Neural cell (in vitro differentiated cells): ENCODE data around the gene ZNF701. TPM values are rescaled to one million over a fixed set of nuclear protein-coding genes. Genes with fewer than 3 reads are reported as not detected.

ENCODE experiments used
- H2AFZ ChIP-seq: fragments of 200-600, 300-800 bp; sonication (generic), shearing (Covaris generic); 2 replicates; pipeline ENCODE4 v1.6.0; 2014; ENCODE audit warnings: low read depth, mild to moderate bottlenecking, antibody characterized with exemption, low read length, moderate library complexity
- H3F3A ChIP-seq: fragments of 200-600 bp; shearing (Covaris generic); 2 replicates; pipeline ENCODE4 v1.6.1; 2016; ENCODE audit warnings: mild to moderate bottlenecking, moderate library complexity, mixed read lengths, antibody characterized with exemption, low read length; ENCODE audit not compliant: insufficient read depth, poor library complexity, severe bottlenecking
- H3K27ac ChIP-seq: fragments of 200-600, 300-800 bp; sonication (generic), shearing (Covaris generic); 2 replicates; pipeline ENCODE4 v1.5.1; 2014; ENCODE audit warnings: mild to moderate bottlenecking, low read length, moderate library complexity
- H3K27me3 ChIP-seq: fragments of 300-800, 200-600 bp; sonication (generic), shearing (Covaris generic); 2 replicates; pipeline ENCODE4 v1.6.0; 2014; ENCODE audit warnings: mild to moderate bottlenecking, low read depth, low read length, moderate library complexity; ENCODE audit not compliant: insufficient read depth
- H3K36me3 ChIP-seq: fragments of 300-800, 200-600 bp; sonication (generic), shearing (Covaris generic); 2 replicates; pipeline ENCODE4 v1.5.1; 2014; ENCODE audit warnings: mild to moderate bottlenecking, antibody characterized with exemption, low read length, moderate library complexity; ENCODE audit not compliant: insufficient read depth
- H3K4me2 ChIP-seq: fragments of 300-800, 200-600 bp; sonication (generic), shearing (Covaris generic); 2 replicates; pipeline ENCODE4 v1.6.0; 2014; ENCODE audit warnings: mild to moderate bottlenecking, low read length
- H3K4me3 ChIP-seq: fragments of 300-800, 200-600 bp; sonication (generic), shearing (Covaris generic); 2 replicates; pipeline ENCODE4 v1.5.1; 2014; ENCODE audit warnings: mild to moderate bottlenecking, low read length, moderate library complexity
- H3K79me2 ChIP-seq: fragments of 200-600 bp; shearing (Covaris generic); replicated peaks from 2 replicates; pipeline ENCODE4 v1.6.0; 2014; ENCODE audit warnings: mild to moderate bottlenecking, low read length, moderate library complexity; ENCODE audit not compliant: insufficient read depth
- H3K9ac ChIP-seq: fragments of 300-800, 200-600 bp; sonication (generic), shearing (Covaris generic); 2 replicates; pipeline ENCODE4 v1.6.1; 2016; ENCODE audit warnings: mild to moderate bottlenecking, low read length, mixed read lengths
- H3K9me2 ChIP-seq: fragments of 200-600 bp; shearing (Covaris generic); 2 replicates; pipeline ENCODE4 v1.6.1; 2016; ENCODE audit warnings: mild to moderate bottlenecking, low read length, mixed read lengths; ENCODE audit not compliant: insufficient read depth
- H3K9me3 ChIP-seq: fragments of 200-600, 300-800 bp; sonication (generic), shearing (Covaris generic); 2 replicates; pipeline ENCODE4 v1.6.1; 2016; ENCODE audit warnings: mild to moderate bottlenecking, mixed run types, low read length, moderate library complexity, mixed read lengths
- H4K20me1 ChIP-seq: fragments of 200-600 bp; shearing (Covaris generic); 2 replicates; pipeline ENCODE4 v1.6.1; 2016; ENCODE audit warnings: mild to moderate bottlenecking, mixed run types; ENCODE audit not compliant: insufficient read depth
- CTCF ChIP-seq: fragments of 450-650 bp; IDR thresholded peaks from 2 replicates; pipeline ENCODE4 v1.5.1; 2014; ENCODE audit warnings: antibody characterized with exemption, mild to moderate bottlenecking, moderate library complexity; ENCODE audit not compliant: poor library complexity, severe bottlenecking
- EP300 ChIP-seq: fragments of 450-650 bp; conservative IDR thresholded peaks from 2 replicates; pipeline ENCODE4 v1.6.1; 2014; ENCODE audit warnings: antibody characterized with exemption, mild to moderate bottlenecking, moderate library complexity; ENCODE audit not compliant: poor library complexity, severe bottlenecking
- EZH2 ChIP-seq: fragments of 200-600, 300-800 bp; shearing (Covaris generic), sonication (generic); IDR thresholded peaks from 2 replicates; pipeline ENCODE4 v1.6.1; 2014; ENCODE audit warnings: antibody characterized with exemption, low read length, borderline replicate concordance, mild to moderate bottlenecking; ENCODE audit not compliant: insufficient read depth, poor library complexity, severe bottlenecking
- MXI1 ChIP-seq: fragments of 450-650 bp; conservative IDR thresholded peaks from 2 replicates; pipeline ENCODE4 v1.6.1; 2014; ENCODE audit warnings: antibody characterized with exemption, mild to moderate bottlenecking; ENCODE audit not compliant: poor library complexity, severe bottlenecking
- POLR2AphosphoS5 ChIP-seq: IDR thresholded peaks from 2 replicates; pipeline ENCODE4 v1.6.1; 2012
- RAD21 ChIP-seq: fragments of 450-650 bp; conservative IDR thresholded peaks from 2 replicates; pipeline ENCODE4 v1.6.1; 2014; ENCODE audit warnings: antibody characterized with exemption, mild to moderate bottlenecking, moderate library complexity
- REST ChIP-seq: IDR thresholded peaks from 2 replicates; pipeline ENCODE4 v1.6.1; 2012; ENCODE audit warnings: borderline replicate concordance
- SMC3 ChIP-seq: fragments of 450-650 bp; conservative IDR thresholded peaks from 2 replicates; pipeline ENCODE4 v1.6.1; 2014; ENCODE audit warnings: antibody characterized with exemption, mild to moderate bottlenecking, moderate library complexity; ENCODE audit not compliant: poor library complexity
- TAF1 ChIP-seq: IDR thresholded peaks from 2 replicates; pipeline ENCODE4 v1.6.1; 2012; ENCODE audit warnings: low read depth
- polyA plus RNA-seq: library from polyadenylated mRNA; depleted of rRNA; stranded (reverse); fragments of >200 nt; gene quantifications from 2 replicates; pipeline ENCODE4 v1.2.3, GENCODE V29; 2014

Gene ZNF701
- polyA plus RNA-seq, 1 donor from 2014 or later: 8.0 TPM

GRCh38 chr19:52585604-52586003 lies 15.5 kb downstream of the ZNF701 start:
- Histone ChIP-seq H3K27me3 (no peaks in the 10 kb centered on the region), H3K9me2 (no peaks in the 10 kb centered on the region), H3K4me2 (no peak overlapping the region), H4K20me1 (no peaks in the 10 kb centered on the region), H3K79me2 (no peaks in the 10 kb centered on the region), H3K36me3 (peaks cover 15% of the 10 kb centered on the region), H3K9me3 (no peaks in the 10 kb centered on the region), H3K9ac (no peak overlapping the region), H3F3A (no peaks in the 10 kb centered on the region), H3K4me3 (no peak overlapping the region), H3K27ac (no peak overlapping the region), H2AFZ (no peak overlapping the region)
- TF ChIP-seq TAF1: no peak
- no peak for TF ChIP-seq POLR2AphosphoS5
- TF ChIP-seq SMC3: no peak
- TF ChIP-seq REST: no peak
- TF ChIP-seq MXI1: no peak
- TF ChIP-seq RAD21: no peak
- TF ChIP-seq CTCF: no peak
- TF ChIP-seq EP300: no peak
- TF ChIP-seq EZH2: no peak

GRCh38 chr19:52590728-52591127 lies 20.6 kb downstream of the ZNF701 start:
- Histone ChIP-seq H3K9me2 (no peaks in the 10 kb centered on the region), H3K9ac (no peak overlapping the region), H3K4me3 (no peak overlapping the region), H4K20me1 (no peaks in the 10 kb centered on the region), H2AFZ (no peak overlapping the region), H3K36me3 (no peaks in the 10 kb centered on the region), H3K9me3 (peaks cover 4% of the 10 kb centered on the region), H3K27ac (no peak overlapping the region), H3F3A (no peaks in the 10 kb centered on the region), H3K27me3 (no peaks in the 10 kb centered on the region), H3K79me2 (no peaks in the 10 kb centered on the region), H3K4me2 (no peak overlapping the region)
- no peak for TF ChIP-seq SMC3
- no peak for TF ChIP-seq MXI1

- no peak overlapping the region for H3K4me3 ChIP-seq
- no peaks in the 10 kb centered on the region for H3K27me3 ChIP-seq
- no peaks in the 10 kb centered on the region for H3F3A ChIP-seq
- no peak overlapping the region for H2AFZ ChIP-seq
- H3K36me3 ChIP-seq: no peaks in the 10 kb centered on the region
- H3K4me2 ChIP-seq: no peak overlapping the region
- H3K9me2 ChIP-seq: no peaks in the 10 kb centered on the region
- peaks cover 4% of the 10 kb centered on the region for H3K9me3 ChIP-seq
- no peaks in the 10 kb centered on the region for H3K79me2 ChIP-seq
- H4K20me1 ChIP-seq: no peaks in the 10 kb centered on the region
- no peak for TF ChIP-seq REST
- no peak for TF ChIP-seq CTCF
- TF ChIP-seq MXI1: no peak
- no peak for TF ChIP-seq TAF1
- TF ChIP-seq SMC3: no peak
- no peak for TF ChIP-seq RAD21
- TF ChIP-seq EP300: no peak
- no peak for TF ChIP-seq POLR2AphosphoS5
- TF ChIP-seq EZH2: no peak
- H3K27ac ChIP-seq: no peak overlapping the region
- H3K9ac ChIP-seq: no peak overlapping the region
Measured at GRCh38 chr19:52592301-52592700, 22.2 kb downstream of the ZNF701 start.
